Neutrophil (primary cell): Measurements from ENCODE around the gene ISG20L2.

Source experiments
- H3K27ac ChIP-seq: fragments of 200-600 bp; sonication (generic); 2 replicates; pipeline ENCODE4 v1.5.1; 2016; ENCODE audit warnings: mild to moderate bottlenecking, moderate library complexity
- H3K27me3 ChIP-seq: fragments of 200-600 bp; sonication (generic); 2 replicates; pipeline ENCODE4 v1.6.0; 2016; ENCODE audit warnings: mild to moderate bottlenecking
- H3K36me3 ChIP-seq: fragments of 200-600 bp; sonication (generic); 2 replicates; pipeline ENCODE4 v1.5.1; 2017
- H3K4me1 ChIP-seq, 2 experiments: fragments of 200-600 bp in 1 of 2; sonication (generic) in 1 of 2; 1 replicate in 1 of 2; 2 replicates in 1 of 2; pipeline versions ENCODE4 v1.5.1 to v1.6.1; 2013 to 2016; ENCODE audit warnings: low read depth in 1 of 2, low read length in 1 of 2, mild to moderate bottlenecking in 1 of 2, moderate library complexity in 1 of 2; ENCODE audit not compliant: control insufficient read depth in 1 of 2, insufficient read depth in 1 of 2
- H3K4me3 ChIP-seq, 2 experiments: fragments of 200-600 bp in 1 of 2; sonication (generic) in 1 of 2; 1 replicate in 1 of 2; 2 replicates in 1 of 2; pipeline ENCODE4 v1.5.1; 2013 to 2016; ENCODE audit warnings: low read depth in 1 of 2, low read length in 1 of 2, mild to moderate bottlenecking in 1 of 2, moderate library complexity in 1 of 2
- H3K9me3 ChIP-seq: fragments of 200-600 bp; sonication (generic); 2 replicates; pipeline ENCODE4 v1.5.1; 2016
- TF ChIP-seq, protein P1 (sequence below): fragments of 200-600 bp; sonication (generic); IDR thresholded peaks from 2 replicates; pipeline ENCODE4 v1.5.1; 2016; ENCODE audit warnings: antibody characterized with exemption

ISG20L2 gene

GRCh38 chr1:156727926-156728598 lies 504 bp downstream of the ISG20L2 start, which contains the start of gene METTL25B:
METTL25B (plus strand) TSS chr1:156728469; CDS start chr1:156729105, 636 bp downstream.
- TF ChIP-seq, protein P1, sequence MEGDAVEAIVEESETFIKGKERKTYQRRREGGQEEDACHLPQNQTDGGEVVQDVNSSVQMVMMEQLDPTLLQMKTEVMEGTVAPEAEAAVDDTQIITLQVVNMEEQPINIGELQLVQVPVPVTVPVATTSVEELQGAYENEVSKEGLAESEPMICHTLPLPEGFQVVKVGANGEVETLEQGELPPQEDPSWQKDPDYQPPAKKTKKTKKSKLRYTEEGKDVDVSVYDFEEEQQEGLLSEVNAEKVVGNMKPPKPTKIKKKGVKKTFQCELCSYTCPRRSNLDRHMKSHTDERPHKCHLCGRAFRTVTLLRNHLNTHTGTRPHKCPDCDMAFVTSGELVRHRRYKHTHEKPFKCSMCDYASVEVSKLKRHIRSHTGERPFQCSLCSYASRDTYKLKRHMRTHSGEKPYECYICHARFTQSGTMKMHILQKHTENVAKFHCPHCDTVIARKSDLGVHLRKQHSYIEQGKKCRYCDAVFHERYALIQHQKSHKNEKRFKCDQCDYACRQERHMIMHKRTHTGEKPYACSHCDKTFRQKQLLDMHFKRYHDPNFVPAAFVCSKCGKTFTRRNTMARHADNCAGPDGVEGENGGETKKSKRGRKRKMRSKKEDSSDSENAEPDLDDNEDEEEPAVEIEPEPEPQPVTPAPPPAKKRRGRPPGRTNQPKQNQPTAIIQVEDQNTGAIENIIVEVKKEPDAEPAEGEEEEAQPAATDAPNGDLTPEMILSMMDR, result no peak
- Histone ChIP-seq H3K36me3 (peaks cover 31% of the 10 kb centered on the region), H3K27ac (peak within 1 kb of the TSS; percentile 98), H3K4me3 (peak within 1 kb of the TSS; percentile 88 to 98), H3K9me3 (no peaks in the 10 kb centered on the region), H3K27me3 (no peaks in the 10 kb centered on the region), H3K4me1 (peaks cover 37 to 42% of the 10 kb centered on the region in 2 experiments)

DNA sequence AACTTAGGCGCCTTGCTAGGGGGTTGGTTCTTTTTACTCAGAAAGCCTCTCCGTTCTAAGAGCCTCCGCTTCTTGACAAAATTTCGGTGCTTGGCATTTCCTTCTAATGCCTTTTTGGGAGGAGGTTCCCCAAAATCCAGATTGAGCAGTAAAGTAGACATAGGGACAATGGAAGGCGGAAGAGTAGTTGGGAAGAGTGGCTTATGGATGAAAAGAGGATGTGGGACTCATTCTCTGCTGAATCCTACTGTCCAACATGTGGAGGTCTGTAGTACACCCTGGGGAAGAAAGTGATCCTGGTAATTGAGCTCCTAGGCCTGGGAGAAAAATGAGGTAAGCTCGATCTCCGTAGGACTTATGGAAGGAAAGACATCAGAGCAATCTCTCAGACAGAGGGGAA lies 1.1 kb downstream of the ISG20L2 start:
- TF ChIP-seq, protein P1, result no peak
- H3K36me3 ChIP-seq, result peaks cover 31% of the 10 kb centered on the region
- H3K4me3 ChIP-seq, result peak overlapping the region; percentile 88 to 98
- no peaks in the 10 kb centered on the region for H3K27me3 ChIP-seq
- peaks cover 37 to 42% of the 10 kb centered on the region in 2 experiments for H3K4me1 ChIP-seq
- peak overlapping the region; percentile 98 for H3K27ac ChIP-seq
- H3K9me3 ChIP-seq, result no peaks in the 10 kb centered on the region

DNA sequence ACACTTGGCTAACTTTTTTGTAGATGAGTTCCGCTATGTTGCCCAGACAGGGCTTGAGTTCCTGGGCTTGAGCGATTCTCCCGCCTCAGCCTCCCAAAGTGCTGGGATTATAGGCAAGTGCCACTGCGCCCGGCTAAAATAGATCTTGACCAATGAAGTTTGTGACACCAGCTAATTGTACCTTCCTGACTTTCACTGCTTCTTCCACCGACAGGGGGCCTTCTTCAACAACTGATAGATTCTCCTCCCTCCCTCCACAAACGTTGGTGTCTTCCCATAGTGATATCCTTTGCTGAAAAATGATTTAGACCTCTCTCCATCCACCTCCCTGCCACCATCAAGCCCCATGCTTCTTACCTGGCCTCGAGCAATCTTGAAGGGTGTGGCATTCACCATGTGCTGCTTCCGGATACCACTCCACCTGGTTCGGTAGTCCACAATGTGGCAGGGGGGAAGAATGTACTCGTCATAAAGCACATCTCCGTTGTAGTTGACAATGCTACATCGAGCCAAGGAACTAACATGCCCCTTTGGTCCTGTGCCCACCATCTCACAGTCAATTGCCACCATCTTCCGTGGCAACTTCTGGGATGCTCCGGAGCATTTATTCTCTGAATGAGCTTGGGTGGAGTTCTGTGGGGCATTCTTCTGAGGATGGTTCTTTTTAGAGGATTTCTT lies 1.9 kb downstream of the ISG20L2 start:
- peaks cover 37 to 42% of the 10 kb centered on the region in 2 experiments for H3K4me1 ChIP-seq
- TF ChIP-seq, protein P1, result peak; percentile 44
- H3K27me3 ChIP-seq, result no peaks in the 10 kb centered on the region
- H3K36me3 ChIP-seq, result peaks cover 31% of the 10 kb centered on the region
- H3K27ac ChIP-seq, result peak overlapping the region; percentile 98
- H3K4me3 ChIP-seq, result peak overlapping the region; percentile 54 to 88
- H3K9me3 ChIP-seq, result no peaks in the 10 kb centered on the region

GRCh38 chr1:156725683-156726280 lies 2.8 kb downstream of the ISG20L2 start:
- no peaks in the 10 kb centered on the region for H3K9me3 ChIP-seq
- TF ChIP-seq, protein P1, result peak; percentile 96
- peak overlapping the region; percentile 54 to 88 for H3K4me3 ChIP-seq
- H3K36me3 ChIP-seq, result peaks cover 39% of the 10 kb centered on the region
- H3K27me3 ChIP-seq, result no peaks in the 10 kb centered on the region
- H3K4me1 ChIP-seq, result peaks cover 37 to 42% of the 10 kb centered on the region in 2 experiments
- peak overlapping the region; percentile 98 for H3K27ac ChIP-seq

- Histone ChIP-seq H3K4me3 (no peak overlapping the region), H3K27me3 (no peaks in the 10 kb centered on the region), H3K36me3 (peaks cover 55% of the 10 kb centered on the region), H3K27ac (no peak overlapping the region), H3K9me3 (no peaks in the 10 kb centered on the region), H3K4me1 (peaks cover 15 to 18% of the 10 kb centered on the region in 2 experiments)
- TF ChIP-seq, protein P1, result no peak
Observed at GRCh38 chr1:156721535-156721934, 7.0 kb downstream of the ISG20L2 start.
